Measurements from ENCODE around the gene PPP2R5A. TPM values are rescaled to one million over a fixed set of nuclear protein-coding genes. Genes with fewer than 3 reads are reported as not detected.

The PPP2R5A gene
- total RNA-seq, 1 donor from 2014 or later: 20.6 TPM

DNA sequence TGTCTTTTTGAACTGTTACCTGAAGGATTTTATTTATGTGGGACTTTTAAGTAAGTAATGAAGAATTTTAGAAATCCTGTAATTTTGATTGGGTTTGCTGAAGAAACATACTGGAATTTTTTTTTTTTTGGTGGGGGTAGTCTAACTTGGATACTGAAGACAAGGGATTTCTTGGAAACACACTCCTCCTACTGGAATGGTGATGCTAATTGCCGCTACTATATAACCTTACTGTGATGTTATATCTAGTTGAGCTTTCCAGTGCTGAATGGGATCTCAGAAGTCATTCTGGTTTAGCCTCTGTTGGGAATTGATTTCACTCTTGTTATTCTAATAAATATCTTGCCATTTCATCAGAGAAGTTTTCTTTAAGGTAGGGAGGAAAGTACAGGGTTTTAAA lies 8.4 kb downstream of the PPP2R5A start:
- Mint-ChIP-seq H3K9me3 (no peaks in the 10 kb centered on the region), H3K27ac (no peak overlapping the region), H3K4me1 (ENCODE audit: unreplicated experiment) (peaks cover 26% of the 10 kb centered on the region), H3K36me3 (peaks cover 3% of the 10 kb centered on the region), H3K27me3 (no peaks in the 10 kb centered on the region), H3K4me3 (no peak overlapping the region)
- TF ChIP-seq, protein P1, sequence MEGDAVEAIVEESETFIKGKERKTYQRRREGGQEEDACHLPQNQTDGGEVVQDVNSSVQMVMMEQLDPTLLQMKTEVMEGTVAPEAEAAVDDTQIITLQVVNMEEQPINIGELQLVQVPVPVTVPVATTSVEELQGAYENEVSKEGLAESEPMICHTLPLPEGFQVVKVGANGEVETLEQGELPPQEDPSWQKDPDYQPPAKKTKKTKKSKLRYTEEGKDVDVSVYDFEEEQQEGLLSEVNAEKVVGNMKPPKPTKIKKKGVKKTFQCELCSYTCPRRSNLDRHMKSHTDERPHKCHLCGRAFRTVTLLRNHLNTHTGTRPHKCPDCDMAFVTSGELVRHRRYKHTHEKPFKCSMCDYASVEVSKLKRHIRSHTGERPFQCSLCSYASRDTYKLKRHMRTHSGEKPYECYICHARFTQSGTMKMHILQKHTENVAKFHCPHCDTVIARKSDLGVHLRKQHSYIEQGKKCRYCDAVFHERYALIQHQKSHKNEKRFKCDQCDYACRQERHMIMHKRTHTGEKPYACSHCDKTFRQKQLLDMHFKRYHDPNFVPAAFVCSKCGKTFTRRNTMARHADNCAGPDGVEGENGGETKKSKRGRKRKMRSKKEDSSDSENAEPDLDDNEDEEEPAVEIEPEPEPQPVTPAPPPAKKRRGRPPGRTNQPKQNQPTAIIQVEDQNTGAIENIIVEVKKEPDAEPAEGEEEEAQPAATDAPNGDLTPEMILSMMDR (conservative IDR thresholded peaks at IDR 0.05): peak; percentile 43
- DNase-seq (ENCODE audit: extremely low spot score, unreplicated experiment): no peak

DNA sequence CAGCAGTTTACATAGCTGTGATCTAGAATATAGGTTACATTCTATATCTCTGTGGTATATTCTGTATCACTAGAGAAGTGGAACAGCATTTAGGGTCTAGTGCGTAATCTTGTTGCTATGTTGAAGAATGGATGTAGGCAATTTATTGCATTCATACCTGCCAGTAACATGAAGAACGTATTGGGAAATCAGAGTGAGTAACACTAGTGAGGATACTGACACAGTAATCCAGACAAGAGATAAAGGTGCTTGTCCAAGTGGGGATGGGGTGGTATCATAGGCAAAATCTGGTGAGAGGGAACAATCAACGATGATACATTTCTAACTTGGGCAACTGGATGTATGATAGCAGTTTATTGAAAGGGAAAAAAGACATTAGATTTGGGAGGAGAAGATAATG lies 9.8 kb downstream of the PPP2R5A start:
- no peak for DNase-seq (ENCODE audit: extremely low spot score, unreplicated experiment)
- Mint-ChIP-seq H3K4me1 (ENCODE audit: unreplicated experiment) (peaks cover 24% of the 10 kb centered on the region), H3K27me3 (no peaks in the 10 kb centered on the region), H3K4me3 (no peak overlapping the region), H3K36me3 (peaks cover 3% of the 10 kb centered on the region), H3K27ac (no peak overlapping the region), H3K9me3 (no peaks in the 10 kb centered on the region)
- TF ChIP-seq, protein P1 (conservative IDR thresholded peaks at IDR 0.05): no peak

DNA sequence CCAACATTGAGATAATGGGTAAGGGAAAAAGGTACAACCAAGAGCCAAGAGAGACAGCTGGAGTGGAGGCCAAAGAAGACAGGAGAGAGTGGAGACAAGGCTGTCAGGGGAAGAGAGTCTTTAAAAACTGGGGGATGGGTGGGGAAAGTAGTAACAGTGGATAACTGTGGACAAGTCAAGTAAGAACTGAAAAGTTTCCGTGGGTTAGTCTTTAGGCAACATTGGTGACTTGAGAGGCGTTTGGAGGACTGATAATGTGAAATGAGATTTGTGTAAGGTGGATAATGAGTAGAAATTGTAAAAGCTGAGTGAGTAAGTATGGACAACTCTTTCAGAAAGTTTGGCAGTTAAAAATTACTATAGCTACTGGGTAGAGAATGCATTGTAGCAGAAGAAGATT lies 10.4 kb downstream of the PPP2R5A start:
- H3K27ac Mint-ChIP-seq: no peak overlapping the region
- H3K36me3 Mint-ChIP-seq: peaks cover 3% of the 10 kb centered on the region
- no peaks in the 10 kb centered on the region for H3K27me3 Mint-ChIP-seq
- no peak for DNase-seq (ENCODE audit: extremely low spot score, unreplicated experiment)
- no peak overlapping the region for H3K4me3 Mint-ChIP-seq
- no peaks in the 10 kb centered on the region for H3K9me3 Mint-ChIP-seq
- TF ChIP-seq, protein P1 (conservative IDR thresholded peaks at IDR 0.05): no peak
- H3K4me1 Mint-ChIP-seq (ENCODE audit: unreplicated experiment): peaks cover 23% of the 10 kb centered on the region

DNA sequence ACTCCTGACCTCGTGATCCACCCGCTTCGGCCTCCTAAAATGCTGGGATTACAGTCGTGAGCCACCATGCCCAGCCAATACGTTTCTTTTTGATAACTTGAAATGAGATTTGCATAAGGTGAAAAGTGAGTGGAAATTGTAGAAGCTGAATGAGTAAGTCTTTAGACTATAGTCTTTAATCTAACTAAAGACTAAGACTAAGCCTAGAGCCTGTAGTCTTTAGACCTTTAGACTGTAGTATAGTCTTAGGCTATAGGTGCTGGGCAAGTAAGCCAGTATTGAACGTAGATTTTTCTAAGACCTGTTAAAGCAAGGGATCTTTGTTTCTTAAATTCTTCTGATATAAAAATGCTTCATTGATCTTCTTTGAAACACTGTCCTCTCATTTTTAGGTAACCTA lies 12.1 kb downstream of the PPP2R5A start:
- no peak for DNase-seq (ENCODE audit: extremely low spot score, unreplicated experiment)
- peaks cover 3% of the 10 kb centered on the region for H3K36me3 Mint-ChIP-seq
- H3K27ac Mint-ChIP-seq: no peak overlapping the region
- H3K4me1 Mint-ChIP-seq (ENCODE audit: unreplicated experiment): peaks cover 10% of the 10 kb centered on the region
- H3K4me3 Mint-ChIP-seq: no peak overlapping the region
- H3K27me3 Mint-ChIP-seq: no peaks in the 10 kb centered on the region
- TF ChIP-seq, protein P1 (conservative IDR thresholded peaks at IDR 0.05): no peak
- H3K9me3 Mint-ChIP-seq: no peaks in the 10 kb centered on the region

DNA sequence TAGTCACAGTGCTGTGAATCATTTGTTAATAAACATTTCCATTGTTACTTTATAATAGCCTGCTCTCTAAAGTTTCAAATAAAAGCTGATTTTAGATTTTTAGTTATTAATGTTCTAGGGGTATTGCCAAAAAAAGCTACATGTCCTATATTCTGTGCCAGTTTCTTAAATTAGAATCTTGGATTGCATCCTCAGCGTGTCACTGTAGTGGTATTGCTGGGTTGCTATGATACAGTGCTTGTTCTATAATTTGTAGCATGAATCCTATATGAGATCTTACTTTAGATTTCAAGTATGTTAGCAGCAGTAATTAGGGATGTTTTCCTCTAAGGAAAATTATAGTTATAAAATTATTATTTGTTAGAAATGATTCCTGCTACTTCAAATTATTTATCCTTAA lies 16.4 kb downstream of the PPP2R5A start:
- TF ChIP-seq, protein P1 (conservative IDR thresholded peaks at IDR 0.05): no peak

More for the DNA sequence above, 16.4 kb downstream of the PPP2R5A start:
- Mint-ChIP-seq H3K27ac (no peak overlapping the region), H3K9me3 (peaks cover 16% of the 10 kb centered on the region), H3K27me3 (no peaks in the 10 kb centered on the region), H3K36me3 (peaks cover 12% of the 10 kb centered on the region), H3K4me3 (no peak overlapping the region), H3K4me1 (ENCODE audit: unreplicated experiment) (peaks cover 3% of the 10 kb centered on the region)
- no peak for DNase-seq (ENCODE audit: extremely low spot score, unreplicated experiment)
